SK-N-MC (cell line): ENCODE measurements around the gene TSBP1.

ENCODE experiments used
- DNase-seq: peaks from one replicate; pipeline ENCODE4 v3.0.0-alpha.2; 2011; ENCODE audit warnings: low read depth, low spot score
- H3K27ac ChIP-seq: fragments of 200-600 bp; sonication (generic); 2 replicates; pipeline ENCODE4 v1.5.1; 2016; ENCODE audit warnings: mixed run types
- H3K36me3 ChIP-seq: fragments of 200-600 bp; sonication (generic); 2 replicates; pipeline ENCODE4 v1.6.1; 2017; ENCODE audit warnings: antibody characterized with exemption, low read length, mixed read lengths; ENCODE audit not compliant: insufficient read depth
- H3K4me3 ChIP-seq: fragments of 200-600 bp; sonication (generic); 2 replicates; pipeline ENCODE4 v1.5.1; 2016
- H3K9ac ChIP-seq: fragments of 200-600 bp; sonication (generic); 2 replicates; pipeline ENCODE4 v1.8.0; 2017; ENCODE audit warnings: mixed run types, mixed read lengths; ENCODE audit not compliant: insufficient read length
- H3K9me3 ChIP-seq: fragments of 200-600 bp; sonication (generic); 2 replicates; pipeline ENCODE4 v1.6.1; 2017; ENCODE audit warnings: low read depth, mild to moderate bottlenecking, antibody characterized with exemption, low read length, moderate library complexity, mixed read lengths
- EZH2 ChIP-seq: fragments of 200-600 bp; sonication (generic); IDR thresholded peaks from one replicate; pipeline ENCODE4 v1.6.1; 2017; ENCODE audit warnings: antibody characterized with exemption
- FOXP2 ChIP-seq: optimal IDR thresholded peaks from 2 replicates; pipeline ENCODE3; 2011; ENCODE audit warnings: mild to moderate bottlenecking, moderate library complexity; ENCODE audit not compliant: insufficient read depth; ENCODE audit errors: extremely low read length, control extremely low read depth
- POLR2AphosphoS5 ChIP-seq: IDR thresholded peaks from 2 replicates; pipeline ENCODE4 v1.6.1; 2012; ENCODE audit warnings: mild to moderate bottlenecking, low read depth, low read length, borderline replicate concordance

The TSBP1 gene

DNA sequence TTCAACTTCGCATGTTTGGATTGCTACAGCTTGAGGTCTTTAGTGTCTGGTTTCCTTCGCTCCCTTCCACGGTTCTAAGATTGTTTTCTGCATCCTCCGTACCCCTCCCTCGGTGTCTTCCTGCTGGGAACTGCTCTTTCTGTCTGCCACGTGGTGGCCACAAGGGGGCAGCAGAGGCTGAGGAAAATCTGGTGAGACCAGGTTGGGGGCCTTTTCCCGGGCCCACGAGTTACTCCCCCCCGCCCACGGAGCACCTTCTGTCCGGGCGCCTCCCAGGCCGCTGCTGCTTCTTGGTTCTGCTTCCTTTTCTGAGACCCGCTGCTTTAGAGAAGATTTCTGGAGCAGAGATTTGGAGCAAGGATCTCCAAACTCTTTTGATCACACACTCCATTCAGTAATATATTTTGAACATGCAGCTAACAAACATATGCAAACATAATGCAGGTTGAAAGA lies 126.7 kb downstream of the TSBP1 start:
- no peak for DNase-seq
- peak overlapping the region; percentile 56; the same call in 1 of the 2 replicates for H3K27ac ChIP-seq
- peak overlapping the region; percentile 67 for H3K4me3 ChIP-seq

DNA sequence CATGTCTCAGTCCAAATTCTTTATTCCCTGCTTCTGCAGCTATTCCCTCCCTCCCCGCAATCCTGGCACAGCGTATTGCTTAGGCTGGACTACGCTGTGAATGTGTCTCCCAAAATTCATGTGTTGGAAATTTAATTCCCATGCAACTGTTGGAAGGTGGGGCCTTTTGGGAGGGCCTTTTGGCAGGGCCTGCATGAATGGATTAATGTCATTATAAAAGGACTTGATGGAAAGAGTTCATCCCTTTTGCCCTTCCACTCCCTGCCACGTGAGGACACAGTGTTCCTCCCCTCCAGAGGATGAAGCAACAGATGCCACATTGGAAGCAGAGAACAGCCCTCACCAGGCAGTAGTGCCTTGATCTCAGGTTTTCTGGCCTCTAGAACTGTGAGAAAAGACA lies 127.4 kb downstream of the TSBP1 start:
- no peaks in the 10 kb centered on the region for H3K36me3 ChIP-seq
- DNase-seq = no peak
- peak overlapping the region; percentile 39; the same call in 1 of the 2 replicates for H3K27ac ChIP-seq
- H3K9me3 ChIP-seq = no peaks in the 10 kb centered on the region
- TF ChIP-seq FOXP2 (no peak), EZH2 (no peak), POLR2AphosphoS5 (no peak)
- H3K4me3 ChIP-seq = no peak overlapping the region
- H3K9ac ChIP-seq = no peak overlapping the region

More for the DNA sequence above, 126.7 kb downstream of the TSBP1 start:
- TF ChIP-seq POLR2AphosphoS5 (no peak), FOXP2 (peak; percentile 36)
- Histone ChIP-seq H3K9ac (peak overlapping the region; percentile 75), H3K36me3 (no peaks in the 10 kb centered on the region), H3K9me3 (no peaks in the 10 kb centered on the region)
